K562 (cell line): Measurements from ENCODE around the gene STIL. TPM values are rescaled to one million over a fixed set of nuclear protein-coding genes. Genes with fewer than 3 reads are reported as not detected.

ENCODE experiments used
- BCL6 ChIP-seq: fragments of 250-450 bp; sonication (Bioruptor Pico); IDR thresholded peaks from 2 replicates; pipeline ENCODE4 v1.4.0; 2020
- CCAR2 ChIP-seq: fragments of 200-400 bp; formaldehyde crosslinking; IDR thresholded peaks from 2 replicates; pipeline ENCODE4 v1.6.1; 2017; ENCODE audit warnings: mild to moderate bottlenecking, low read depth, low read length
- CEBPB ChIP-seq: fragments of 450-650 bp; IDR thresholded peaks from 2 replicates; pipeline ENCODE4 v1.6.1; 2016; ENCODE audit warnings: missing genetic modification characterization, missing compliant biosample characterization
- JUND ChIP-seq, 2 experiments: IDR thresholded peaks; 2 replicates in 1 of 2; 3 replicates in 1 of 2; pipeline ENCODE4 v1.6.1; 2011; ENCODE audit warnings: borderline replicate concordance in 2 of 2, low read depth in 2 of 2, low read length in 2 of 2, improper control_type of control experiment in 1 of 2, missing biosample characterization in 1 of 2, missing genetic modification characterization in 1 of 2, missing genetic modification reagents in 1 of 2
- KLF13 ChIP-seq: fragments of 450-650 bp; IDR thresholded peaks from 2 replicates; pipeline ENCODE4 v1.6.1; 2016; ENCODE audit warnings: missing genetic modification characterization, low read depth, mild to moderate bottlenecking, missing compliant biosample characterization, moderate library complexity, borderline replicate concordance
- MAX ChIP-seq: sonication (generic); formaldehyde crosslinking; IDR thresholded peaks from 2 replicates; pipeline ENCODE4 v1.9.0; 2022; ENCODE audit warnings: mild to moderate bottlenecking, missing genetic modification reagents
- MCM7 ChIP-seq, 2 experiments: fragments of 450-650 bp; IDR thresholded peaks; 2 replicates each; pipeline ENCODE4 v1.6.1; 2016 to 2018
- MEF2D ChIP-seq: conservative IDR thresholded peaks from 2 replicates; pipeline ENCODE4 v1.6.1; 2016; ENCODE audit warnings: low read depth, missing genetic modification characterization, missing compliant biosample characterization
- NFXL1 ChIP-seq: fragments of 450-650 bp; formaldehyde crosslinking; IDR thresholded peaks from 2 replicates; pipeline ENCODE4 v1.4.0; 2021; ENCODE audit warnings: mild to moderate bottlenecking
- POLR2G ChIP-seq: fragments of 200-400 bp; formaldehyde crosslinking; IDR thresholded peaks from 2 replicates; pipeline ENCODE4 v1.6.1; 2017; ENCODE audit warnings: low read depth, mild to moderate bottlenecking, antibody characterized with exemption, low read length, moderate library complexity
- SETDB1 ChIP-seq: IDR thresholded peaks from one replicate; pipeline ENCODE4 v1.6.1; 2012; ENCODE audit warnings: low read length, control low read depth, inconsistent platforms
- SMARCA4 ChIP-seq: fragments of 450-650 bp; IDR thresholded peaks from 2 replicates; pipeline ENCODE4 v1.6.1; 2016
- SRSF1 ChIP-seq: fragments of 200-400 bp; formaldehyde crosslinking; IDR thresholded peaks from 2 replicates; pipeline ENCODE4 v1.6.1; 2017; ENCODE audit warnings: mild to moderate bottlenecking, low read depth, low read length, moderate library complexity
- STAT5A ChIP-seq: IDR thresholded peaks from 2 replicates; pipeline ENCODE4 v1.6.1; 2012; ENCODE audit warnings: low read length, inconsistent platforms, borderline replicate concordance
- TEAD2 ChIP-seq: fragments of 450-650 bp; IDR thresholded peaks from 2 replicates; pipeline ENCODE4 v1.6.1; 2016; ENCODE audit warnings: missing genetic modification characterization, control low read depth, missing compliant biosample characterization
- TEAD4 ChIP-seq, 2 experiments: sonication (generic) in 1 of 2; formaldehyde crosslinking in 1 of 2; IDR thresholded peaks; 2 replicates each; pipeline versions ENCODE4 v1.6.1 to v1.8.0; 2012 to 2022; ENCODE audit warnings: borderline replicate concordance in 1 of 2, inconsistent platforms in 1 of 2, low read length in 1 of 2, mild to moderate bottlenecking in 1 of 2, missing genetic modification reagents in 1 of 2
- TGIF2 ChIP-seq: sonication (generic); formaldehyde crosslinking; IDR thresholded peaks from 2 replicates; pipeline ENCODE4 v1.8.1; 2022; ENCODE audit warnings: mild to moderate bottlenecking, missing genetic modification reagents, moderate library complexity
- ZNF263 ChIP-seq: sonication (generic); formaldehyde crosslinking; IDR thresholded peaks from 2 replicates; pipeline ENCODE4 v1.8.0; 2022; ENCODE audit warnings: mild to moderate bottlenecking, missing genetic modification reagents, borderline replicate concordance
- ZNF551 ChIP-seq: fragments of 250-450 bp; sonication (Bioruptor Pico); IDR thresholded peaks from 2 replicates; pipeline ENCODE4 v1.5.0; 2021; ENCODE audit warnings: mild to moderate bottlenecking, moderate library complexity
- ZNF75A ChIP-seq: fragments of 450-650 bp; formaldehyde crosslinking; IDR thresholded peaks from 2 replicates; pipeline ENCODE4 v1.4.0; 2020; ENCODE audit warnings: mild to moderate bottlenecking
- ZSCAN29 ChIP-seq: fragments of 450-650 bp; IDR thresholded peaks from 2 replicates; pipeline ENCODE4 v1.6.1; 2017
- polyA plus RNA-seq, 8 experiments: library from polyadenylated mRNA; depleted of rRNA in 4 of 8; stranded (reverse) in 5 of 8; unstranded in 3 of 8; fragments of >200 nt; fragmentation: Nextera tagmentation in 2 of 8; fragmentation: Illumina TruSeq in 1 of 8; extraction: Ambion mirVana in 2 of 8; extraction: Trizol in 1 of 8; gene quantifications; 2 replicates each; pipeline versions ENCODE4 v1.2.1 to v1.2.3, GENCODE V29; 2011 to 2014; ENCODE audit warnings: inconsistent platforms in 1 of 8, missing spikeins in 1 of 8
- total RNA-seq, 7 experiments: library from RNA; depleted of rRNA in 6 of 7; stranded (reverse); fragments of >200 nt in 6 of 7; fragmentation: Illumina TruSeq in 2 of 7; extraction: Trizol in 2 of 7; gene quantifications; 2 replicates each; pipeline versions ENCODE4 v1.2.1 to v1.2.3, GENCODE V29; 2011 to 2021; ENCODE audit warnings: low replicate concordance in 1 of 7
- TF ChIP-seq, protein P1 (sequence below): sonication (generic); formaldehyde crosslinking; IDR thresholded peaks from 2 replicates; pipeline ENCODE4 v1.8.1; 2023; ENCODE audit warnings: mild to moderate bottlenecking, missing genetic modification reagents
- TF ChIP-seq, protein P2 (sequence below): fragments of 450-650 bp; formaldehyde crosslinking; conservative IDR thresholded peaks from 2 replicates; pipeline ENCODE4 v1.4.0; 2022; ENCODE audit warnings: mild to moderate bottlenecking, missing genetic modification characterization
- TF ChIP-seq, protein P3 (sequence below): fragments of 250-450 bp; sonication (Bioruptor Pico); IDR thresholded peaks from 2 replicates; pipeline ENCODE4 v1.4.0; 2020

The STIL gene
- total and polyA plus RNA-seq, 9 of the 15 experiments (the other 6 are each of a cell fraction or from before 2014, with no cell fraction given) = 10.5 to 77.4 (median 39.6) TPM

- no peak for TF ChIP-seq POLR2G
- no peak for TF ChIP-seq CEBPB (tag)
- TF ChIP-seq ZNF75A (CRISPR knock-in tag) = no peak
- no peak for TF ChIP-seq CCAR2
- 0 out of 2 replicates have a peak, but pooled peaks have one; percentile 16 for TF ChIP-seq MEF2D (tag)
- TF ChIP-seq TGIF2 (CRISPR knock-in tag) = no peak
- no peak for TF ChIP-seq NFXL1
- peak; percentile 45; the same call in 1 of the 2 replicates for TF ChIP-seq MAX (CRISPR knock-in tag)
- TF ChIP-seq, protein P1, sequence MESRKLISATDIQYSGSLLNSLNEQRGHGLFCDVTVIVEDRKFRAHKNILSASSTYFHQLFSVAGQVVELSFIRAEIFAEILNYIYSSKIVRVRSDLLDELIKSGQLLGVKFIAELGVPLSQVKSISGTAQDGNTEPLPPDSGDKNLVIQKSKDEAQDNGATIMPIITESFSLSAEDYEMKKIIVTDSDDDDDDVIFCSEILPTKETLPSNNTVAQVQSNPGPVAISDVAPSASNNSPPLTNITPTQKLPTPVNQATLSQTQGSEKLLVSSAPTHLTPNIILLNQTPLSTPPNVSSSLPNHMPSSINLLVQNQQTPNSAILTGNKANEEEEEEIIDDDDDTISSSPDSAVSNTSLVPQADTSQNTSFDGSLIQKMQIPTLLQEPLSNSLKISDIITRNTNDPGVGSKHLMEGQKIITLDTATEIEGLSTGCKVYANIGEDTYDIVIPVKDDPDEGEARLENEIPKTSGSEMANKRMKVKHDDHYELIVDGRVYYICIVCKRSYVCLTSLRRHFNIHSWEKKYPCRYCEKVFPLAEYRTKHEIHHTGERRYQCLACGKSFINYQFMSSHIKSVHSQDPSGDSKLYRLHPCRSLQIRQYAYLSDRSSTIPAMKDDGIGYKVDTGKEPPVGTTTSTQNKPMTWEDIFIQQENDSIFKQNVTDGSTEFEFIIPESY (CRISPR knock-in tag) = no peak
- peak; percentile 63 for TF ChIP-seq TEAD4 (IDR thresholded peaks at IDR 0.05; ENCODE audit: low read length)
- no peak for TF ChIP-seq TEAD4 (CRISPR knock-in tag; IDR thresholded peaks at IDR 0.05; ENCODE audit: borderline replicate concordance)
- peak; percentile 71 for TF ChIP-seq SMARCA4
- TF ChIP-seq, protein P2, sequence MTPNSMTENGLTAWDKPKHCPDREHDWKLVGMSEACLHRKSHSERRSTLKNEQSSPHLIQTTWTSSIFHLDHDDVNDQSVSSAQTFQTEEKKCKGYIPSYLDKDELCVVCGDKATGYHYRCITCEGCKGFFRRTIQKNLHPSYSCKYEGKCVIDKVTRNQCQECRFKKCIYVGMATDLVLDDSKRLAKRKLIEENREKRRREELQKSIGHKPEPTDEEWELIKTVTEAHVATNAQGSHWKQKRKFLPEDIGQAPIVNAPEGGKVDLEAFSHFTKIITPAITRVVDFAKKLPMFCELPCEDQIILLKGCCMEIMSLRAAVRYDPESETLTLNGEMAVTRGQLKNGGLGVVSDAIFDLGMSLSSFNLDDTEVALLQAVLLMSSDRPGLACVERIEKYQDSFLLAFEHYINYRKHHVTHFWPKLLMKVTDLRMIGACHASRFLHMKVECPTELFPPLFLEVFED (CRISPR knock-in tag) = no peak
- TF ChIP-seq JUND (IDR thresholded peaks at IDR 0.05; ENCODE audit: borderline replicate concordance, low read depth, low read length) = peak; percentile 49; the same call in 1 of the 2 replicates
- TF ChIP-seq JUND (tag; IDR thresholded peaks at IDR 0.05; ENCODE audit: borderline replicate concordance, low read depth, low read length) = peak; percentile 61; the same call in 2 of the 3 replicates
- no peak for TF ChIP-seq ZSCAN29
- no peak for TF ChIP-seq SRSF1
- TF ChIP-seq, protein P3, sequence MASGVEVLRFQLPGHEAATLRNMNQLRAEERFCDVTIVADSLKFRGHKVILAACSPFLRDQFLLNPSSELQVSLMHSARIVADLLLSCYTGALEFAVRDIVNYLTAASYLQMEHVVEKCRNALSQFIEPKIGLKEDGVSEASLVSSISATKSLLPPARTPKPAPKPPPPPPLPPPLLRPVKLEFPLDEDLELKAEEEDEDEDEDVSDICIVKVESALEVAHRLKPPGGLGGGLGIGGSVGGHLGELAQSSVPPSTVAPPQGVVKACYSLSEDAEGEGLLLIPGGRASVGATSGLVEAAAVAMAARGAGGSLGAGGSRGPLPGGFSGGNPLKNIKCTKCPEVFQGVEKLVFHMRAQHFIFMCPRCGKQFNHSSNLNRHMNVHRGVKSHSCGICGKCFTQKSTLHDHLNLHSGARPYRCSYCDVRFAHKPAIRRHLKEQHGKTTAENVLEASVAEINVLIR (CRISPR knock-in tag) = no peak
- no peak for TF ChIP-seq TEAD2 (tag)
- no peak for TF ChIP-seq MCM7 (IDR thresholded peaks at IDR 0.05)
- no peak for TF ChIP-seq SETDB1
- TF ChIP-seq ZNF263 (CRISPR knock-in tag) = no peak
- no peak for TF ChIP-seq KLF13 (tag)
- TF ChIP-seq STAT5A = no peak
- TF ChIP-seq BCL6 (CRISPR knock-in tag) = no peak
- TF ChIP-seq ZNF551 (CRISPR knock-in tag) = no peak
Measured at GRCh38 chr1:47241114-47242113, 72.5 kb downstream of the STIL start (continued).
